ENCODE data around the gene MLXIP.

DNA sequence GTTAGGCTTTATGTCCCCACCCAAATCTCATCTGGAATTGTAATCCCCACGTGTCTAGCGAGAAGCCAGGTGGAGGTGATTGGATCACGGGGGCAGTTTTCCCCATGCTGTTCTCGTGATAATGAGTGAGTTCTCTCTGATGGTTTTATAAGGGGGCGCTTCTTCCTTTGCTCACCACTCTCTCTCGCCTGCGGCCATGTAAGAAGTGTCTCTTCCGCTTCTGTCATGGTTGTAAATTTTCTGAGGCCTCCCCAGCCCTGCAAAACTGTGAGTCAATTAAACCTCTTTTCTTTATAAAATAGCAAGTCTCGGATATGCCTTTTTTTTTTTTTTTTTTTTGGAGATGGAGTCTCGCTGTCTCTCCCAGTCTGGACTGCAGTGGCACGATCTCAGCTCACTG, 82.2 kb downstream of the MLXIP start:
- TF ChIP-seq, protein P1, sequence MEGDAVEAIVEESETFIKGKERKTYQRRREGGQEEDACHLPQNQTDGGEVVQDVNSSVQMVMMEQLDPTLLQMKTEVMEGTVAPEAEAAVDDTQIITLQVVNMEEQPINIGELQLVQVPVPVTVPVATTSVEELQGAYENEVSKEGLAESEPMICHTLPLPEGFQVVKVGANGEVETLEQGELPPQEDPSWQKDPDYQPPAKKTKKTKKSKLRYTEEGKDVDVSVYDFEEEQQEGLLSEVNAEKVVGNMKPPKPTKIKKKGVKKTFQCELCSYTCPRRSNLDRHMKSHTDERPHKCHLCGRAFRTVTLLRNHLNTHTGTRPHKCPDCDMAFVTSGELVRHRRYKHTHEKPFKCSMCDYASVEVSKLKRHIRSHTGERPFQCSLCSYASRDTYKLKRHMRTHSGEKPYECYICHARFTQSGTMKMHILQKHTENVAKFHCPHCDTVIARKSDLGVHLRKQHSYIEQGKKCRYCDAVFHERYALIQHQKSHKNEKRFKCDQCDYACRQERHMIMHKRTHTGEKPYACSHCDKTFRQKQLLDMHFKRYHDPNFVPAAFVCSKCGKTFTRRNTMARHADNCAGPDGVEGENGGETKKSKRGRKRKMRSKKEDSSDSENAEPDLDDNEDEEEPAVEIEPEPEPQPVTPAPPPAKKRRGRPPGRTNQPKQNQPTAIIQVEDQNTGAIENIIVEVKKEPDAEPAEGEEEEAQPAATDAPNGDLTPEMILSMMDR (IDR thresholded peaks at IDR 0.05 in 2 of 3, conservative IDR thresholded peaks at IDR 0.05 in 1 of 3; ENCODE audit: borderline replicate concordance in 1 of 3, insufficient read depth in 1 of 3, low read depth in 2 of 3, low read length in 2 of 3) = no peak
- TF ChIP-seq ZFX (IDR thresholded peaks at IDR 0.05) (no peak), POLR2A (IDR thresholded peaks at IDR 0.05; ENCODE audit: borderline replicate concordance, extremely low read depth, insufficient read depth, insufficient read length) (no peak), TCF7L2 (IDR thresholded peaks at IDR 0.05; ENCODE audit: borderline replicate concordance, extremely low read depth, insufficient read depth, insufficient read length) (no peak), JUND (IDR thresholded peaks at IDR 0.05) (no peak), CEBPB (IDR thresholded peaks at IDR 0.05; ENCODE audit: low read depth) (no peak), EZH2phosphoT487 (IDR thresholded peaks at IDR 0.05; ENCODE audit: borderline replicate concordance) (no peak)

Data from HCT116 (cell line).